Measurements from ENCODE around the gene CEP83.

CEP83 gene

GRCh38 chr12:94305130-94305957, 154.3 kb downstream of the CEP83 start:
- DNase-seq (ENCODE audit: low read depth, low spot score) = no peak

DNA sequence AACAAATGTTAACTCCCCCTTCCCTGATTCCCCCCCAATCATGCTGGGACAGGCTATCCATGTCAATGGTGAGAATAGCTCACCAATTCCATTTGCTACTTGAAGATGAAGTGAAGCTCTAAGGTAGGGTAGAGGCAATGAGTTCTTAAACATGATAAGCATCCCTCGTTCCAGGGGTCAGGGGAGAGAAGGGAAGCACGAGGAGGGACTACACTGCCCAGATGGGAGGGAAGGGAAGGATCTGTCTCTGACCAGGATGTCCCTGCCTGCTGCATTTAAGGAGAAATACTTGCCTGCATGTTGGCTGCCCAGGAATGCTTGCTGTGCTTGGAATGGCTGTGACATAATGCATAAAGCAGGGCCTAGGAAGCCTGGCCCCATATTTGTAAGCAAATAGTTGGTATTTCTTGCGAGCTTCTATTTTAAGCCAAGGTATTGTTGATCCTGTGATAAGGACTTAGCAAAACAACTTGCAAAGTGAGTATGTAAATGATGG, 155.1 kb downstream of the CEP83 start:
- no peak for DNase-seq (ENCODE audit: low read depth, low spot score)

GRCh38 chr12:94304012-94304411, 155.7 kb downstream of the CEP83 start:
- no peak for DNase-seq (ENCODE audit: low read depth, low spot score)

DNA sequence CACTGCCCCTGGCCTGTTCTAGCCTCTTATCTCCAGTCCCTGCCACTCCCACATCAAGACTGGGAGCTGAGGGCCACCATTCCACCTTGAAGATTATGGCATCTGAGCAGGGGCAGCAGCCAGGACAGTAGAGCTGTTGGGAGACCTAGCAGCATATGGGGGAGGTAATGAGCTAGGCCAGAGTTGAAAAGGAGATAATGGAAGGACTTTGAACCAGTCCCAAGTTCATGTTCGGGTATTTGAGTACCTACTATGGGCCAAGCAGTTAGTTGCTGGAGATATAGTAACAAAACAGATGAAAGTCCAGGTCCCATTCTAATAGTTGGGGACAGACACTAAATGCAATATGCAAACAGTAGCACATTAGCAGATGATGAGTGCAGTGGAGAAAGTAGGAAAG, 159.8 kb downstream of the CEP83 start:
- no peak for DNase-seq (ENCODE audit: low read depth, low spot score)

GRCh38 chr12:94297876-94298505, 161.7 kb downstream of the CEP83 start:
- DNase-seq (ENCODE audit: low read depth, low spot score) = no peak

- DNase-seq (ENCODE audit: low read depth, low spot score) = no peak
Measured at GRCh38 chr12:94297096-94297699, 162.5 kb downstream of the CEP83 start.

- no peak for DNase-seq (ENCODE audit: low read depth, low spot score)
Measured at GRCh38 chr12:94290353-94290752, 169.3 kb downstream of the CEP83 start.

DNA sequence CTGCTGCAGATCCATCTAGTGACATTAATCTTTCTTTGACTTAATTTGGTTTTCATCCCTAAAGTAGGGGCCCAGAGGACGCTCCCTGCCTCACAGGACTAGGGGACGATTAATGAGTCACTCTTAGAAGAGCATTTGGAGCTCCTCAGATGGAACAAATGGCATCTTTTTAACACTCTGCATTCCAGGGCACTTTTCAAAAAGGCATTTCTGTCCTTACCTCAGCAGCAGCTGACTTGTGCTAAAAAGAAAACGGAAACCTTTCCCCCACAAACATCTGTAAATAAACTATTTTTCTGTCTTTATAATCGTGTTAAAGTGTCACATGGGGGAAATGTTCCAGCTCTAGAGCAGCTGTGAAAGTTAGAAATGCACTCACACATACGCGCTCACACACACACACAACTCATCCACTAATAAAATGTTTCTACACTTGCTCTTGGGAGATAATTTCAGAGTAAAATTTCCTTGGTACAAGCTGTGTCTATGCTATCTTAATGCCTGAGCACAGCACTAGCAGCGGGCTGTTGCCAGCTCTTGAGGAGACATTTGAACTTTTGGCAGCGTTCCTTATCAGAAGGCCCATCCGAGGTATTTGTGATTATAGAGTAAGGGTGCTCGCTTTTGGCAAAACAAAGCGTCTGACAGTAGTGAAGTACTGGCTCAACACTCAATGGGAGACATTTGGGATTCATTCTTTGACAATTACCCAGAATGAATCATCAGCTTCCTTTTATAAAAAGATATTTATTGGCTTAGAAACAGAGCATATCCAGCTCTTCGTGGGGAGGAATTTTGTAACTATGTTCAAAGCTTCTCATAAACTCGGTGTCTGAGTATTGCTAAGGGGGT, 170.0 kb downstream of the CEP83 start:
- no peak for DNase-seq (ENCODE audit: low read depth, low spot score)

DNA sequence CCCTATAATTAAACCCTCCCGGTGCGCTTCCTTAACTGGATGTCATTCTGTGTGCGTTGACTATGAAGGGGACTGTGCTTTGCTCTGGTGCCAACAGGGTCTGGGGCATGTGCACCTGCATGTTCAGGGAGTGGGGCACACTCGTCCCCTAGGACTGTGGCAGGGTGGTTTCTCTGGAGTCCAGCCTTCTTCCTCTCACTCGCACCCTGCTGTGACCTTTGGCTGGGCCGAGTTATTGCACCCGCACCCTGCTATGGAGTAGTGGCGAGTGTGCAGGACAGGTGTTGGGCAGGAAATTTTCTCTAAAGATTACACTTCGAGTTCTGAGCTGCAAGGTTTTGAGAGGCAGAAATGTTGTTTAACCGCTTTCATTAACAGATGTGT, 172.4 kb downstream of the CEP83 start:
- no peak for DNase-seq (ENCODE audit: low read depth, low spot score)

- DNase-seq (ENCODE audit: low read depth, low spot score) = no peak
Measured at GRCh38 chr12:94286583-94287244, 173.0 kb downstream of the CEP83 start.

DNA sequence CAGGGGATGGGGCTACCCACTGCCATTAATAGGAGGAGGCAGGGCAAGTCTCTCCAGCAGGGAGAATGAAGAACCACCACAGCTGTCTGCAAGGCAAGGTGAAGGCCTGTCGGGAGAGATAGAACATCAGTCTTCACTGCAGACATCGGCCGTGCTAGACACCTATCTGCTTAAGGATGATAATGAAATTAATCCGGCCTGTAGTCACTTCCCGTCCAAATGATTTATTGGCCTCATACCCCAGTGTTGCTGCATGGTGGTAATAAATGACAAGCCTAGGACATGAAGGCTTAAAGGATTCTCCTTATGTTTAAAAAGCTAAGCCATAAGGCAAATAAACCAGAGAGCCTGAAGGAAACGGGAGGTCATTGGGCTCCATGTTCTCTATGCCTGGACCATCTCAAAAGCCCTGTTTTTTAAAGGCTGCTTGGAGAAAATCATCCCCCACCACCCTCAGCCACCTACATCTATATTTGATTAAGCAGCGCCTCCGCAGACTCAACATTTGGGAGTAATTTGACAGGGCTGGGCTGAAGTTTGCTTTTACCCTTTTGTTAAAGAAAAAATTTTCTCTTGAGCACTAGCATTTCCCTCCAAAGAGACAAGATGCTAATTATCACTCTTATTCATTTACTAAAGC, 173.6 kb downstream of the CEP83 start:
- no peak for DNase-seq (ENCODE audit: low read depth, low spot score)

DNA sequence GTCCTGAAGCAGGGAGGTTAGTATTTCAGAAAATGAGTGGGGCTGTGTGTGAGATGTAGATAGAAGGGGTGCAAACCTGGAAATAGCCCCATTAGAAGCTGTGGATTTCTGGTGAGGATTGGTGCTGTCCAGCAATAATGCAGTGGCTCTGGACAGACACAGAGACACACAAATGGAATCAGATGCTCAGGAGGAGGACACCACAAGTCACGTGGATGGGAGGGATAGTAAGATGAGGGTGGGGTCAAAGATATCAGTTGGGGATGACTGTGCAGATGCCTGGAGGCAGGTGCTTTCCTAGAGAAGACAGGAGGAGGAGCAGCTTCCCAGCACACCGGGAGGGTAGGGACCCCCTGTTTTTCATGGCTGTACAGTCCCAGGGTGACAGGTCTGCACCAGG, 174.8 kb downstream of the CEP83 start:
- no peak for DNase-seq (ENCODE audit: low read depth, low spot score)

GRCh38 chr12:94284046-94284445, 175.6 kb downstream of the CEP83 start:
- no peak for DNase-seq (ENCODE audit: low read depth, low spot score)

GRCh38 chr12:94282675-94283074, 177.0 kb downstream of the CEP83 start:
- DNase-seq (ENCODE audit: low read depth, low spot score) = no peak

DNA sequence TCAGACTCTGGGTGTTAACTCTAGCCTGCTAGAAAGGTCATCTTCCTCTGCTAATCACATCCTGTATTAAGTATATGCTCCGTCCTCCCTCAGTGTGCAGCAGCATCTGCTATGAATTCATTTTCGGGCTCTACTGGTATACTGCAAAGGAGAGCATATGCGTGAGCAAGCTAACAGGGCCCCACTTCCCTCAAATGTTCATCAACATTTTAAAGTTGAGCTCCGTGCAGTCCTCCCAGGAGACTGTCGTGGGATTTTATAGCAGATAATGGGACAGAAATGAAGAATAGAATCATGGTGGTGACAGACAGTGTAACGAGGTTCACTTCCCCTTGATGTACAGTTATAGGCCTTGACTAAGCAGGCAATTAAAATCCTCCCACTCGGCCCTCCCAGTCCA, 179.6 kb downstream of the CEP83 start:
- no peak for DNase-seq (ENCODE audit: low read depth, low spot score)

- no peak for DNase-seq (ENCODE audit: low read depth, low spot score)
Measured at GRCh38 chr12:94277426-94278000, 182.2 kb downstream of the CEP83 start.

- no peak for DNase-seq (ENCODE audit: low read depth, low spot score)
Measured at GRCh38 chr12:94276725-94277124, 182.9 kb downstream of the CEP83 start.

- DNase-seq (ENCODE audit: low read depth, low spot score) = no peak
Measured at GRCh38 chr12:94273272-94273671, 186.4 kb downstream of the CEP83 start.

GRCh38 chr12:94272280-94272679, 187.4 kb downstream of the CEP83 start:
- no peak for DNase-seq (ENCODE audit: low read depth, low spot score)

DNA sequence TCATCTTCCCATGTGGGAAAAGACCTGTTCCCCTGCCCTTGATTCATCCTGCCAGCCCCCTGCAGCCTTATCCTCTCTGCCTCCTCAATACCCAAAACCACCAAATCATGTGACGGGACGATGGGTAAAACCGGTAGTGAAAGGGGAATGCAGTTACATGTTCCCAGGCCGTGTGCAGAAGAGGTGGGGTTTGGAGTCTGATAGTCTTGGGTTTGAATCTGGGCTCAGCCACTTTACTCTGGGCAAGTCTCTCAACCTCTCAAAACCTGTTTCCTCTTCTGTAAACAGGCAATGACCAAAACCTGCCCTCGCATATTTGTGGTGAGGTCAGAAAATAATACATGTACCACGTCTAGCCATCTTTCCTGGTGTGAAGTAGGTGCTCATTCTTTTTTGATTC, 188.3 kb downstream of the CEP83 start:
- DNase-seq (ENCODE audit: low read depth, low spot score) = no peak
